22Rv1 (cell line): Measurements from ENCODE around the gene BEST1.

Experiments
- CTCF ChIP-seq: fragments of 450-650 bp; IDR thresholded peaks from 2 replicates; pipeline ENCODE4 v1.5.1; 2017; ENCODE audit warnings: mild to moderate bottlenecking
- ZFX ChIP-seq: fragments of 450-650 bp; IDR thresholded peaks from 2 replicates; pipeline ENCODE4 v1.6.1; 2017; ENCODE audit warnings: antibody characterized with exemption, borderline replicate concordance

- TF ChIP-seq CTCF (no peak), ZFX (no peak)
Measured at GRCh38 chr11:61946894-61947293, 3.3 kb upstream of the BEST1 start.
